GM19193 (cell line): ENCODE results near the gene RUNX1.

Experiments used
- POLR2A ChIP-seq: IDR thresholded peaks from 4 replicates; pipeline ENCODE4 v1.6.1; 2011; ENCODE audit not compliant: insufficient read depth, insufficient read length; ENCODE audit errors: extremely low read depth

RUNX1 gene

GRCh38 chr21:34771512-34772028 lies 277.5 kb downstream of the RUNX1 start:
- no peak for TF ChIP-seq POLR2A

GRCh38 chr21:34770576-34770975 lies 278.5 kb downstream of the RUNX1 start:
- no peak for TF ChIP-seq POLR2A

DNA sequence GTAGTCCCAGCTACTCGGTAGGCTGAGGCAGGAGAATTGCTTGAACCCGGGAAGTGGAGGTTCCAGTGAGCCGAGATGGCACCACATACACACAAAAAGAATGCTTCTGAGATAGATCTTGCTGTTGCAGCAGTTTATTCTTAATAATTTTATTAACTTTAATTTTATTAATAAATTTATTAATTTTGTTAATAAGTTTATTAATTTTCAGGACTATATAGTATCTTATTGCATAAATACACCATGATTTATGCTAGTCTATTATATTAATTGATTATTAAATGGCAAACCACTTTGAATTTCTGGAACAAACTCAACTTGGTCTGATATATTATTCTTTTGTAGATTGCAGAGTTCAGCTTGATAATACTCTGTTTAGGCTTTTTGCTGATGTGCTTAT lies 280.8 kb downstream of the RUNX1 start:
- no peak for TF ChIP-seq POLR2A

DNA sequence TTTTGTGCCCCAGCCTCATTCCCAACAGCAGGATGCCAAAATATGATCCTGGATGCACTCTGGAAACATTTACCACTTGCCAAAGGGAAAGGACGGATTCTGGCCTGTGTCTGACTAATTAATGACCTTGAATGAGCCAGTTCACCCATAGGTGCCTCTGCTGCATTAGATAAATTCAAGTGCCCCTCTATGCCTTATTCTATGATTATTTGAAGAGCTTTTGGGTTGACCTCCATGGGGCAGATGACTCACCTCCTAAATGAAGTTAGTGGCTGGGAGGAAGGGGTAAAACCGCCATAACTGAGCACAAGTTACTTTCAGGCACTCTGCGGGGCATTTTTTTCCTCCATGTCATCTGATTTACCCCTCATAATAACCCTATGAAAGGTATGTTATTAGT lies 282.2 kb downstream of the RUNX1 start:
- no peak for TF ChIP-seq POLR2A

GRCh38 chr21:34765619-34766018 lies 283.5 kb downstream of the RUNX1 start:
- TF ChIP-seq POLR2A, result no peak

- TF ChIP-seq POLR2A, result no peak
Observed at GRCh38 chr21:34764715-34765284, 284.3 kb downstream of the RUNX1 start.

- no peak for TF ChIP-seq POLR2A
Observed at GRCh38 chr21:34762786-34763185, 286.3 kb downstream of the RUNX1 start.

GRCh38 chr21:34761758-34762330 lies 287.3 kb downstream of the RUNX1 start:
- no peak for TF ChIP-seq POLR2A

DNA sequence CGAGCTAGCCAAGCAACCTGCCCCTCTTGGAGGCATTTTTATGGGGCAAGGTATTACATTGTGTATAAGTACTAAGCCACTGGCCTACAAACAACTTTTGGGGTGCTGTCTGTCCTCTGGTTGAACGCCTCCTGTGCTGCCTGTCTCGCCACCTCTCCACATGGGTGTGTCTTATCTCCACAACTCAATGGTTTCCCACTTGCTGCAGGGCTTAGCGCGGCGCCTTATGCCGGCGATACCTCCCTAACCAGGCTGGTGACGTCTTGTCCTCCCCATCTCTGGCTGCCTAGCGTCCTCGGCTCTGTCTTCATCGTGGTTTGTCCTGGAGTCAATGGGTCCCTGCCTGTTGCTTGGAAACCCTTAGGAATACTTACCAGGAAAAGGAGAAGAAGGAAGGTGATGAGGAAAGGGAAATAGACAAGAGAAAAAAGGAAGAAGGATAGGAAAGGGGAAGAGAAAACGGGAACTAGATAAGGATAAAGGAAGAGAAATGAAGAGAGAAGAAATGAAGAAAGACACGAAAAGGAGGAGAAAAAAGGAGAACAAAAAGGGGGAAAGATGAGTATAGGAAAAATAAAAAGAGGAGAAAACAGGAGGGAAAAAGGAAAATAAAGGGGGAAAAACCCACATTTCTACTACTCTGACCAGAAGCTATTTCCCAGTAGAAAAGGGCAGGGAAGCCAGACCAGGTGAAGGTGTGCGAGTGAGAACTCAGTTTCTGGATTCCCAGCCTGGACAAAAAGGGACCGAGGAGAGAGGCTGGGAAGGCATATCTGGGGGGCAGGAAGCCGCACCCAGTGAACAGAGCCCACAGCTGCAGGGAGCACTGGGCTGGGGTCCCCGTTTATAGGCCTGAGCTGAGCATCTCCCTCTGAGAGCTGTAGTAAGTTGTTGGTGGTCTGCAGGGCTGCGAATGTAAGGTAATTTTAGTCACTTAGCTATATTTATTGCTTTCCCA lies 294.1 kb downstream of the RUNX1 start:
- no peak for TF ChIP-seq POLR2A

GRCh38 chr21:34748862-34749261 lies 300.2 kb downstream of the RUNX1 start:
- TF ChIP-seq POLR2A, result no peak

DNA sequence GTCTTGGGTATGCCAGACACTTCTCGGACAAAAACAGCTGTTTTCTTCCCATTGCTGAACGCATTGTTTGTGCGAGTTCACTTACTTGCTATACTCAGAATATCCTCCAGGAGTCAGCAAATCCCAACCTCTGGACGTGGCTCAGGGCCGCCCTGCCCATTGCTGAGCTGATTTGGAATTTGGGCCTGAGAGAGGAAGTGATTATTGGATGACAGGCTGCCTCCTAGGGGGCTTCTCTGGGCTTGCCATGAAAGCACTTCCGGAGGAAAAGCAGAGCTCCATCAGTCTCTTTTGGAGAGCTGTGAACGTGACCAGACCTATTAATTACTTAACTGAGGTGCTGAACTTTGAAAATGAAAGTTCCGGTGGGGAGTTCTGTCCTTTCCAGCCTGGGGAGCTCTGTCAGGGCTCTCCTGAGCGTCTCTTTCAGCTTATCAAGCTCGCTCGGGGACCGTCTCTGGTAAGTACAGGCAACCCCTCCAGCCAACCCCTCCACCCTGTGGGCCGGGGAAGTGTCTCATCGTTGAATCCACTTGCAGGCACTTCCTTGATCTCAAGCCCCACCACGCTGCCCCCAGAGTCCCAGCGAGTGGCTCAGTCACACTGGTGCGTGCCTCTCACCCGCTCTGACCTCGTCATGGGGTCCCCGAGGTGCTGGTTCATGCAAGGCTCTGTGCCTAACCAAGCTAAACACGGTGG lies 303.4 kb downstream of the RUNX1 start:
- TF ChIP-seq POLR2A, result no peak

GRCh38 chr21:34744801-34745200 lies 304.3 kb downstream of the RUNX1 start:
- TF ChIP-seq POLR2A, result no peak

DNA sequence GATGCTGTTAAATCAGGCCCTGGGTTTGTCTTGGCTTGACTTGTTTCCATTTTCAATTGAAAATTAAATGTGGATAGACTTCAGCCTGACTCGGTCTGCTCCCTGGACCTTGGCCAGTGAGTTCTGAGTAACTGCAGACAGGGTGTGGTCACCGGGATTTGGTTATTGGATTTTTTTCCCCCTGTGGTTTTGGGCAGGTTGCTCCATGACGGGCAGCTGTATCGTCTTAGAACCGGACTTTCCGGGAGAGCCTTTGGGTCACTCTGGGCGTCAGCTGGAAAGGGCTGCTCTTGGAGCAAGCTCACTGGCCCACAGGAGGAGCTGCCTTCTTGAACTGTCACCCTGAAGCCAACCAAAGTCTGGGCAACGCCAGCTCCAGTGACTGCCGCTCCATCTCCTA lies 305.3 kb downstream of the RUNX1 start:
- no peak for TF ChIP-seq POLR2A

DNA sequence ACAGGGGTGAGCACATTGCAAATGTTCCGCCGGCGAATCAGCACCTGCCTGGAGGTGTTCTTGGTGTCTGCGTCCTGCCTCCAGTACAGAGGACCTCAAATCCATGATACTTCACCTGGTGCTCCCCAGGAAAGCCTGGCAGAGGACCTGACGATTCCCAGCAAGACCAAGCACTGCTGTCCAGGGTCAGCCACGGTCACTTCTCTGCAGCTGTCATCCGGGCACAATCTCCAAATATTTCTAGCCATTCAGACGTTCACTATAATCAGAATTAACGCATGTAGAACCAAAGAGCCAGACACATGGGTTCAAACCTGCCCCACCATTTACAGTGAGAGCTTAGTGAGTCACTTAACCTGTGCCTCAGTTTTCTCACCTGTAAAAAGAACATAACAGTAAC lies 305.8 kb downstream of the RUNX1 start:
- TF ChIP-seq POLR2A, result no peak

- TF ChIP-seq POLR2A, result no peak
Observed at GRCh38 chr21:34740198-34740597, 308.9 kb downstream of the RUNX1 start.
